NCI-H69 (cell line): ENCODE results near the gene ATF1.
A peak's percentile ranks its signal among the peaks of the same experiment; 100 is the strongest.

Experiments
- DNase-seq: peaks from one replicate; lab custom pipeline; 2025; lab: John Stamatoyannopoulos, UW

The ATF1 gene

GRCh38 chr12:50763639-50764285 is at the start of gene ATF1:
ATF1 (plus strand) TSS chr12:50764101; CDS start chr12:50780146, 16,045 bp downstream.
- DNase-seq = peak; percentile 98

GRCh38 chr12:50715174-50715573 is 48.7 kb upstream of the ATF1 start:
- DNase-seq = no peak

GRCh38 chr12:50718760-50719159 is 45.1 kb upstream of the ATF1 start:
- DNase-seq = no peak

GRCh38 chr12:50720085-50720484 is 43.8 kb upstream of the ATF1 start:
- no peak for DNase-seq

GRCh38 chr12:50720501-50720900 is 43.4 kb upstream of the ATF1 start:
- DNase-seq = no peak

GRCh38 chr12:50723865-50724264 is 40.0 kb upstream of the ATF1 start:
- DNase-seq = no peak

- no peak for DNase-seq
These were observed 38.6 kb upstream of the ATF1 start for GRCh38 chr12:50725011-50725942.

- no peak for DNase-seq
These were observed 36.4 kb upstream of the ATF1 start for GRCh38 chr12:50727466-50727865.

- no peak for DNase-seq
These were observed 35.5 kb upstream of the ATF1 start for GRCh38 chr12:50728417-50728816.

GRCh38 chr12:50728841-50729240 is 35.1 kb upstream of the ATF1 start:
- DNase-seq = no peak

GRCh38 chr12:50732591-50732990 is 31.3 kb upstream of the ATF1 start:
- no peak for DNase-seq

GRCh38 chr12:50733706-50734105 is 30.2 kb upstream of the ATF1 start:
- DNase-seq = no peak

GRCh38 chr12:50734409-50735263 is 29.3 kb upstream of the ATF1 start:
- DNase-seq = peak; percentile 58

- DNase-seq = no peak
These were observed 24.3 kb upstream of the ATF1 start for GRCh38 chr12:50739611-50740010.

GRCh38 chr12:50740307-50740706 is 23.6 kb upstream of the ATF1 start:
- no peak for DNase-seq

- DNase-seq = no peak
These were observed 21.1 kb upstream of the ATF1 start for GRCh38 chr12:50742776-50743175.

GRCh38 chr12:50745861-50746260 is 18.0 kb upstream of the ATF1 start:
- no peak for DNase-seq

- DNase-seq = no peak
These were observed 17.5 kb upstream of the ATF1 start for GRCh38 chr12:50746431-50746830.

- DNase-seq = no peak
These were observed 16.1 kb upstream of the ATF1 start for GRCh38 chr12:50747817-50748216.

GRCh38 chr12:50749459-50749882 is 14.4 kb upstream of the ATF1 start:
- no peak for DNase-seq

- no peak for DNase-seq
These were observed 13.5 kb upstream of the ATF1 start for GRCh38 chr12:50750366-50750765.
